ENCODE measurements around the gene CYSRT1. TPM values are rescaled to one million over a fixed set of nuclear protein-coding genes. Genes with fewer than 3 reads are reported as not detected.

Gene CYSRT1
- total RNA-seq, 1 experiment from 2014 or later = 1.0 TPM

DNA sequence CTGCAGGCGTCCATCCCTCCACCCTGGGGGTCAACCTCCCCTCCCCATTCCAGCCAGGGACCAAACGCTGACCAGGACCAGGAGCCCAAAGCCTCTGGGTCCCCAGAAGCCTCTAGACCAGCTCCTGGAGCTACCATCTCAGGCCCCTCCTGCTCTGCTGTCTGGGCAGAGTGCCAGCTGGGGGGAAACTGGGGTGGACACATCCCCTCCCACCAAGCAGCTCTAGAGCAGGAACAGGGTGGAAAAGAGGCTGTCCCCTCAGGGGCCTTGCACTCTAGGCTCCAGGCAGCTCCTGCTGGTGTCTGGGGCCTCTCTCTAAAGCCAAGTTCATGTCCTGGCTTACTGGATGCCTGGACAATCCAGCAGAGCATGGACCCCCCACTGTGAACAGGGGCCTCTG is 32.1 kb upstream of the CYSRT1 start:
- no peak overlapping the region for H2BK120ac ChIP-seq (ENCODE audit: low read depth, low read length, poor library complexity, severe bottlenecking)
- H2BK15ac ChIP-seq (ENCODE audit: low read depth, low read length) = no peak overlapping the region
- Mint-ChIP-seq H3K27ac (no peak overlapping the region), H3K4me3 (no peak overlapping the region), H3K36me3 (ENCODE audit: insufficient read depth in 1 of 3, low read depth in 3 of 3) (peaks cover 5 to 15% (median 12%) of the 10 kb centered on the region in 3 experiments; a peak in 5 of 7 replicates), H3K4me1 (peaks cover 13 to 17% of the 10 kb centered on the region in 2 experiments), H3K9me3 (no peaks in the 10 kb centered on the region), H3K27me3 (ENCODE audit: low read depth) (no peaks in the 10 kb centered on the region)
- H3K27me3 ChIP-seq (ENCODE audit: insufficient read depth, low read length) = no peaks in the 10 kb centered on the region
- H3K23me2 ChIP-seq (ENCODE audit: insufficient read length, low read depth, low read length, poor library complexity, severe bottlenecking) = peaks cover 8% of the 10 kb centered on the region
- DNase-seq = no peak
- H2BK12ac ChIP-seq (ENCODE audit: insufficient read length, low read depth, low read length) = no peak overlapping the region
- H3K79me1 ChIP-seq (ENCODE audit: insufficient read depth, low read depth, low read length, poor library complexity, severe bottlenecking) = peaks cover under 1% of the 10 kb centered on the region
- H2AK5ac ChIP-seq (ENCODE audit: insufficient read length, low read length) = no peak overlapping the region
- WGBS (ENCODE audit: extremely low coverage, insufficient read length, low lambda C conversion rate) = no CpG with 5 or more reads among the region's 2 CpGs
- TF ChIP-seq, protein P1, sequence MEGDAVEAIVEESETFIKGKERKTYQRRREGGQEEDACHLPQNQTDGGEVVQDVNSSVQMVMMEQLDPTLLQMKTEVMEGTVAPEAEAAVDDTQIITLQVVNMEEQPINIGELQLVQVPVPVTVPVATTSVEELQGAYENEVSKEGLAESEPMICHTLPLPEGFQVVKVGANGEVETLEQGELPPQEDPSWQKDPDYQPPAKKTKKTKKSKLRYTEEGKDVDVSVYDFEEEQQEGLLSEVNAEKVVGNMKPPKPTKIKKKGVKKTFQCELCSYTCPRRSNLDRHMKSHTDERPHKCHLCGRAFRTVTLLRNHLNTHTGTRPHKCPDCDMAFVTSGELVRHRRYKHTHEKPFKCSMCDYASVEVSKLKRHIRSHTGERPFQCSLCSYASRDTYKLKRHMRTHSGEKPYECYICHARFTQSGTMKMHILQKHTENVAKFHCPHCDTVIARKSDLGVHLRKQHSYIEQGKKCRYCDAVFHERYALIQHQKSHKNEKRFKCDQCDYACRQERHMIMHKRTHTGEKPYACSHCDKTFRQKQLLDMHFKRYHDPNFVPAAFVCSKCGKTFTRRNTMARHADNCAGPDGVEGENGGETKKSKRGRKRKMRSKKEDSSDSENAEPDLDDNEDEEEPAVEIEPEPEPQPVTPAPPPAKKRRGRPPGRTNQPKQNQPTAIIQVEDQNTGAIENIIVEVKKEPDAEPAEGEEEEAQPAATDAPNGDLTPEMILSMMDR (conservative IDR thresholded peaks at IDR 0.05) = no peak
- H3K9ac ChIP-seq (ENCODE audit: extremely low read depth, insufficient read length, low read length) = no peak overlapping the region
- no peak overlapping the region for H2AFZ ChIP-seq (ENCODE audit: low read length)
- no peaks in the 10 kb centered on the region for H4K20me1 ChIP-seq (ENCODE audit: control insufficient read depth, insufficient read depth, insufficient read length)
- no peak overlapping the region for H3T11ph ChIP-seq (ENCODE audit: low read length)
- no peak overlapping the region for H3K4me2 ChIP-seq (ENCODE audit: insufficient read depth, insufficient read length, low read length)
- H2BK5ac ChIP-seq (ENCODE audit: insufficient read length, low read length) = no peak overlapping the region
- no peak overlapping the region for H3K23ac ChIP-seq (ENCODE audit: insufficient read length, low read depth, low read length)
- H3K4me1 ChIP-seq (ENCODE audit: insufficient read depth, low read length) = peaks cover 5% of the 10 kb centered on the region; the same call in 1 of the 2 replicates
- H3K79me2 ChIP-seq (ENCODE audit: insufficient read depth, low read length) = peaks cover 2% of the 10 kb centered on the region; the same call in 1 of the 2 replicates
- no peak overlapping the region for H3K18ac ChIP-seq (ENCODE audit: insufficient read length, low read depth, low read length)
- H2BK20ac ChIP-seq (ENCODE audit: low read depth, low read length, poor library complexity, severe bottlenecking) = no peak overlapping the region
- H3K9me3 ChIP-seq (ENCODE audit: control insufficient read depth, low read depth, low read length) = no peaks in the 10 kb centered on the region
- H4K5ac ChIP-seq (ENCODE audit: insufficient read length, low read depth, low read length) = no peak overlapping the region
- H3K4ac ChIP-seq (ENCODE audit: low read depth, low read length) = no peak overlapping the region
- H3K14ac ChIP-seq (ENCODE audit: insufficient read depth, low read length) = no peak overlapping the region
- no peak overlapping the region for H3K56ac ChIP-seq (ENCODE audit: insufficient read length, low read depth, low read length)
- H4K8ac ChIP-seq (replicated peaks; ENCODE audit: insufficient read length, low read depth, low read length) = no peak overlapping the region
- no peak overlapping the region for H4K91ac ChIP-seq (ENCODE audit: insufficient read length, low read depth, low read length)
- no peak overlapping the region for H3K27ac ChIP-seq (ENCODE audit: insufficient read length, low read depth, low read length)

Measured in H9 (cell line).